Activated naive CD8-positive, alpha-beta T cell treated with anti-CD3 and anti-CD28 coated beads, Interleukin-2, amount 50 U/mL, for 24 hours (primary cell): Measurements from ENCODE around the gene ARHGAP26.

Source experiments
- ATAC-seq: fragments of 150-1000 bp; cut with Tn5 transposase; one replicate; pipeline ENCODE4 v1.10.0; 2021
- DNase-seq: peaks from one replicate; pipeline ENCODE4 v3.0.0; 2021
- H3K27ac Mint-ChIP-seq: one replicate; pipeline ENCODE4 v1.8.0; 2021; ENCODE audit warnings: mild to moderate bottlenecking, mixed read lengths
- H3K27me3 Mint-ChIP-seq: one replicate; pipeline ENCODE4 v1.8.0; 2021; ENCODE audit warnings: mixed read lengths
- H3K36me3 Mint-ChIP-seq: one replicate; pipeline ENCODE4 v1.8.0; 2021; ENCODE audit warnings: low read depth, mixed read lengths
- H3K4me1 Mint-ChIP-seq: one replicate; pipeline ENCODE4 v1.8.0; 2021; ENCODE audit warnings: mixed read lengths
- H3K4me3 Mint-ChIP-seq: one replicate; pipeline ENCODE4 v1.8.0; 2021; ENCODE audit warnings: mild to moderate bottlenecking, moderate library complexity, mixed read lengths
- H3K9me3 Mint-ChIP-seq: one replicate; pipeline ENCODE4 v1.8.0; 2021; ENCODE audit warnings: mixed read lengths

The ARHGAP26 gene

GRCh38 chr5:142821733-142822487, 51.7 kb downstream of the ARHGAP26 start:
- DNase-seq (no peak), ATAC-seq (peak; percentile 96)
- Mint-ChIP-seq H3K27ac (peak overlapping the region; percentile 67), H3K36me3 (no peaks in the 10 kb centered on the region), H3K4me3 (no peak overlapping the region), H3K27me3 (no peaks in the 10 kb centered on the region), H3K4me1 (peaks cover 70% of the 10 kb centered on the region), H3K9me3 (no peaks in the 10 kb centered on the region)

GRCh38 chr5:142823126-142823525, 52.9 kb downstream of the ARHGAP26 start:
- Mint-ChIP-seq H3K27me3 (no peaks in the 10 kb centered on the region), H3K4me1 (peaks cover 71% of the 10 kb centered on the region)

GRCh38 chr5:142823806-142824205, 53.6 kb downstream of the ARHGAP26 start:
- H3K4me3 Mint-ChIP-seq = no peak overlapping the region
- no peaks in the 10 kb centered on the region for H3K27me3 Mint-ChIP-seq
- no peaks in the 10 kb centered on the region for H3K36me3 Mint-ChIP-seq
- DNase-seq = no peak
- no peak overlapping the region for H3K27ac Mint-ChIP-seq
- no peaks in the 10 kb centered on the region for H3K9me3 Mint-ChIP-seq
- ATAC-seq = no peak
- peaks cover 78% of the 10 kb centered on the region for H3K4me1 Mint-ChIP-seq

More at GRCh38 chr5:142823126-142823525, 52.9 kb downstream of the ARHGAP26 start:
- H3K36me3 Mint-ChIP-seq = no peaks in the 10 kb centered on the region
- no peak overlapping the region for H3K27ac Mint-ChIP-seq
- H3K9me3 Mint-ChIP-seq = no peaks in the 10 kb centered on the region
- no peak for DNase-seq
- ATAC-seq = no peak
- no peak overlapping the region for H3K4me3 Mint-ChIP-seq

- Mint-ChIP-seq H3K4me1 (peaks cover 84% of the 10 kb centered on the region), H3K27me3 (no peaks in the 10 kb centered on the region), H3K9me3 (no peaks in the 10 kb centered on the region), H3K36me3 (no peaks in the 10 kb centered on the region), H3K27ac (no peak overlapping the region), H3K4me3 (no peak overlapping the region)
- DNase-seq (no peak), ATAC-seq (no peak)
Measured at GRCh38 chr5:142824391-142824790, 54.2 kb downstream of the ARHGAP26 start.

GRCh38 chr5:142825378-142826089, 55.4 kb downstream of the ARHGAP26 start:
- H3K4me3 Mint-ChIP-seq = no peak overlapping the region

GRCh38 chr5:142826093-142826492, 55.9 kb downstream of the ARHGAP26 start:
- H3K4me3 Mint-ChIP-seq = no peak overlapping the region
- H3K27me3 Mint-ChIP-seq = no peaks in the 10 kb centered on the region
- H3K4me1 Mint-ChIP-seq = peaks cover 85% of the 10 kb centered on the region
- no peak overlapping the region for H3K27ac Mint-ChIP-seq
- no peaks in the 10 kb centered on the region for H3K9me3 Mint-ChIP-seq
- ATAC-seq (no peak), DNase-seq (no peak)
- no peaks in the 10 kb centered on the region for H3K36me3 Mint-ChIP-seq

More at GRCh38 chr5:142825378-142826089, 55.4 kb downstream of the ARHGAP26 start:
- DNase-seq = no peak
- ATAC-seq = no peak
- Mint-ChIP-seq H3K27ac (no peak overlapping the region), H3K9me3 (no peaks in the 10 kb centered on the region), H3K4me1 (peaks cover 86% of the 10 kb centered on the region), H3K27me3 (no peaks in the 10 kb centered on the region), H3K36me3 (no peaks in the 10 kb centered on the region)

- H3K4me1 Mint-ChIP-seq = peaks cover 83% of the 10 kb centered on the region
- DNase-seq = peak; percentile 41
- ATAC-seq = peak; percentile 47
- H3K27me3 Mint-ChIP-seq = no peaks in the 10 kb centered on the region
- no peaks in the 10 kb centered on the region for H3K9me3 Mint-ChIP-seq
- no peak overlapping the region for H3K4me3 Mint-ChIP-seq
- H3K27ac Mint-ChIP-seq = peak overlapping the region; percentile 68
- peaks cover 2% of the 10 kb centered on the region for H3K36me3 Mint-ChIP-seq
Measured at GRCh38 chr5:142826741-142827492, 56.7 kb downstream of the ARHGAP26 start.

- DNase-seq = no peak
- no peak for ATAC-seq
- Mint-ChIP-seq H3K27ac (peak overlapping the region; percentile 12), H3K4me1 (peaks cover 81% of the 10 kb centered on the region), H3K4me3 (peak overlapping the region; percentile 5), H3K27me3 (no peaks in the 10 kb centered on the region), H3K36me3 (peaks cover 2% of the 10 kb centered on the region), H3K9me3 (no peaks in the 10 kb centered on the region)
Measured at GRCh38 chr5:142827934-142828576, 57.9 kb downstream of the ARHGAP26 start.

GRCh38 chr5:142828797-142829535, 58.8 kb downstream of the ARHGAP26 start:
- peak overlapping the region; percentile 44 for H3K27ac Mint-ChIP-seq
- peak; percentile 64 for ATAC-seq

GRCh38 chr5:142829801-142830220, 59.6 kb downstream of the ARHGAP26 start:
- no peaks in the 10 kb centered on the region for H3K27me3 Mint-ChIP-seq
- H3K9me3 Mint-ChIP-seq = no peaks in the 10 kb centered on the region
- peaks cover 5% of the 10 kb centered on the region for H3K36me3 Mint-ChIP-seq
- DNase-seq = no peak
- H3K4me1 Mint-ChIP-seq = peaks cover 68% of the 10 kb centered on the region
- H3K4me3 Mint-ChIP-seq = no peak overlapping the region
- no peak for ATAC-seq
- peak overlapping the region; percentile 44 for H3K27ac Mint-ChIP-seq

More at GRCh38 chr5:142828797-142829535, 58.8 kb downstream of the ARHGAP26 start:
- no peaks in the 10 kb centered on the region for H3K9me3 Mint-ChIP-seq
- peaks cover 74% of the 10 kb centered on the region for H3K4me1 Mint-ChIP-seq
- DNase-seq = no peak
- peak overlapping the region; percentile 1 for H3K4me3 Mint-ChIP-seq
- H3K27me3 Mint-ChIP-seq = no peaks in the 10 kb centered on the region
- H3K36me3 Mint-ChIP-seq = peaks cover 4% of the 10 kb centered on the region

GRCh38 chr5:142830241-142831008, 60.2 kb downstream of the ARHGAP26 start:
- H3K9me3 Mint-ChIP-seq = no peaks in the 10 kb centered on the region
- H3K27ac Mint-ChIP-seq = no peak overlapping the region
- H3K36me3 Mint-ChIP-seq = peaks cover 5% of the 10 kb centered on the region
- no peak overlapping the region for H3K4me3 Mint-ChIP-seq
- H3K27me3 Mint-ChIP-seq = no peaks in the 10 kb centered on the region
- DNase-seq (no peak), ATAC-seq (no peak)
- peaks cover 70% of the 10 kb centered on the region for H3K4me1 Mint-ChIP-seq

GRCh38 chr5:142831009-142831383, 60.8 kb downstream of the ARHGAP26 start:
- Mint-ChIP-seq H3K27ac (no peak overlapping the region), H3K9me3 (no peaks in the 10 kb centered on the region), H3K27me3 (no peaks in the 10 kb centered on the region), H3K36me3 (peaks cover 5% of the 10 kb centered on the region), H3K4me3 (no peak overlapping the region), H3K4me1 (peaks cover 72% of the 10 kb centered on the region)
- no peak for DNase-seq
- ATAC-seq = no peak

GRCh38 chr5:142832263-142832662, 62.1 kb downstream of the ARHGAP26 start:
- peaks cover 5% of the 10 kb centered on the region for H3K36me3 Mint-ChIP-seq
- H3K4me1 Mint-ChIP-seq = peaks cover 67% of the 10 kb centered on the region
- DNase-seq = no peak
- no peak for ATAC-seq
- no peak overlapping the region for H3K27ac Mint-ChIP-seq
- H3K9me3 Mint-ChIP-seq = no peaks in the 10 kb centered on the region
- H3K27me3 Mint-ChIP-seq = no peaks in the 10 kb centered on the region
- H3K4me3 Mint-ChIP-seq = no peak overlapping the region
